K562 (cell line): ENCODE data around the gene LUZP1. TPM values are rescaled to one million over a fixed set of nuclear protein-coding genes. Genes with fewer than 3 reads are reported as not detected.

Experiments
- ATAC-seq: fragments of 200-7000 bp; cut with Tn5 transposase; 3 replicates; pipeline ENCODE4 v1.9.1; 2020; ENCODE audit warnings: moderate library complexity
- BruUV-seq: library from RNA; stranded (reverse); fragments of 400-500 nt; replicated peaks from 2 replicates; lab custom pipeline; 2021; lab: Mats Ljungman, UMichigan
- CTCF ChIA-PET: fragments of 300-600 bp; formaldehyde crosslinking; extraction: SDS; loops from one replicate; lab custom pipeline; 2021; ENCODE audit warnings: low intra/inter-chr PET ratio; lab: Yijun Ruan, JAX
- POLR2A ChIA-PET: fragments of 300-600, 350-650 bp; sonication (Branson Sonifier 250); formaldehyde crosslinking; extraction: SDS; loops from one replicate; lab custom pipeline; 2021; ENCODE audit warnings: antibody characterized with exemption, inconsistent platforms; lab: Yijun Ruan, JAX
- DNase-seq, 4 experiments: peaks; one replicate each; pipeline versions ENCODE4 v3.0.0 to v3.0.0-alpha.2; 2011 to 2018; ENCODE audit warnings: low spot score in 3 of 4, mixed read lengths in 3 of 4; ENCODE audit errors: extremely low read depth in 1 of 4
- FAIRE-seq: peaks from 2 replicates; lab custom pipeline; 2011; peaks lifted over from hg19 to GRCh38; lab: Jason Lieb, UNC
- H2AFZ ChIP-seq: 2 replicates; pipeline ENCODE4 v1.6.0; 2011; ENCODE audit warnings: low read depth, low read length, control low read depth, inconsistent platforms
- H3K27ac ChIP-seq: fragments of 200-600 bp; 3 replicates; pipeline ENCODE4 v1.8.0; 2011; ENCODE audit warnings: low read depth, mild to moderate bottlenecking, control low read depth, inconsistent platforms, low read length, moderate library complexity, mixed read lengths; ENCODE audit errors: extremely low read depth
- H3K27me3 ChIP-seq, 2 experiments: fragments of 300-600 bp in 1 of 2; 2 replicates in 1 of 2; 3 replicates in 1 of 2; pipeline versions ENCODE4 v1.6.0 to v1.8.0; 2011; ENCODE audit warnings: inconsistent platforms in 2 of 2, low read length in 2 of 2, mild to moderate bottlenecking in 1 of 2, mixed read lengths in 1 of 2, moderate library complexity in 1 of 2; ENCODE audit not compliant: control insufficient read depth in 2 of 2, insufficient read depth in 2 of 2
- H3K36me3 ChIP-seq: fragments of 300-600 bp; 3 replicates; pipeline ENCODE4 v1.8.0; 2011; ENCODE audit warnings: mild to moderate bottlenecking, low read length, inconsistent platforms; ENCODE audit not compliant: control insufficient read depth, insufficient read depth
- H3K4me1 ChIP-seq, 2 experiments: fragments of 200-600 bp in 1 of 2; replicated peaks in 1 of 2; 2 replicates in 1 of 2; 3 replicates in 1 of 2; pipeline versions ENCODE4 v1.5.1 to v1.8.0; 2011; ENCODE audit warnings: inconsistent platforms in 2 of 2, low read length in 2 of 2, mild to moderate bottlenecking in 1 of 2, mixed read lengths in 1 of 2, moderate library complexity in 1 of 2; ENCODE audit not compliant: control insufficient read depth in 2 of 2, insufficient read depth in 2 of 2
- H3K4me2 ChIP-seq: 2 replicates; pipeline ENCODE4 v1.6.1; 2011; ENCODE audit warnings: low read length, control low read depth, inconsistent platforms, mixed read lengths; ENCODE audit not compliant: insufficient read depth
- H3K4me3 ChIP-seq: fragments of 200-600 bp; sonication (generic), shearing (Covaris generic); 2 replicates; pipeline ENCODE4 v1.5.1; 2016; ENCODE audit warnings: control low read depth, inconsistent platforms
- H3K79me2 ChIP-seq: fragments of 200-600 bp; 3 replicates; pipeline ENCODE4 v1.8.0; 2011; ENCODE audit warnings: low read length, inconsistent platforms; ENCODE audit not compliant: control insufficient read depth, insufficient read depth
- H3K9ac ChIP-seq, 2 experiments: 2 replicates each; pipeline versions ENCODE4 v1.6.0 to v1.6.1; 2011; ENCODE audit warnings: low read depth in 2 of 2, low read length in 2 of 2, control low read depth in 1 of 2, inconsistent platforms in 1 of 2, mild to moderate bottlenecking in 1 of 2, mixed read lengths in 1 of 2; ENCODE audit not compliant: insufficient read depth in 1 of 2
- H3K9me1 ChIP-seq: one replicate; pipeline ENCODE4 v1.6.0; 2011; ENCODE audit warnings: inconsistent platforms, mild to moderate bottlenecking, low read length, moderate library complexity; ENCODE audit not compliant: control insufficient read depth, insufficient read depth
- H3K9me3 ChIP-seq: replicated peaks from 2 replicates; pipeline ENCODE4 v1.5.1; 2011; ENCODE audit warnings: low read depth, low read length, inconsistent platforms; ENCODE audit not compliant: control insufficient read depth, insufficient read depth
- H4K20me1 ChIP-seq: replicated peaks from 2 replicates; pipeline ENCODE4 v1.6.1; 2011; ENCODE audit warnings: low read length, inconsistent platforms, mixed read lengths; ENCODE audit not compliant: control insufficient read depth, insufficient read depth
- ARID2 ChIP-seq: fragments of 450-650 bp; IDR thresholded peaks from 2 replicates; pipeline ENCODE4 v1.6.1; 2017; ENCODE audit warnings: antibody characterized with exemption, mild to moderate bottlenecking
- MAFK ChIP-seq: IDR thresholded peaks from 2 replicates; pipeline ENCODE4 v1.6.1; 2011; ENCODE audit warnings: low read length, improper control_type of control experiment
- NCOA2 ChIP-seq, 2 experiments: fragments of 450-650 bp; IDR thresholded peaks; 2 replicates each; pipeline ENCODE4 v1.6.1; 2018; ENCODE audit warnings: mild to moderate bottlenecking in 2 of 2, moderate library complexity in 1 of 2; ENCODE audit not compliant: partially characterized antibody in 2 of 2
- NR2F6 ChIP-seq: fragments of 450-650 bp; formaldehyde crosslinking; IDR thresholded peaks from 2 replicates; pipeline ENCODE4 v1.4.0; 2020; ENCODE audit warnings: mild to moderate bottlenecking
- PCBP1 ChIP-seq: fragments of 200-400 bp; formaldehyde crosslinking; IDR thresholded peaks from 2 replicates; pipeline ENCODE4 v1.6.1; 2018; ENCODE audit warnings: mild to moderate bottlenecking, low read depth, low read length; ENCODE audit not compliant: poor library complexity, severe bottlenecking
- ZFP1 ChIP-seq: fragments of 450-650 bp; formaldehyde crosslinking; IDR thresholded peaks from 2 replicates; pipeline ENCODE4 v1.4.0; 2020; ENCODE audit warnings: mild to moderate bottlenecking, mixed read lengths
- ZNF184 ChIP-seq: sonication (generic); formaldehyde crosslinking; IDR thresholded peaks from 2 replicates; pipeline ENCODE4 v1.5.0; 2020; ENCODE audit warnings: missing genetic modification reagents
- WGBS: fragments of 100-300 bp; shearing (Covaris generic); methylation state at CpG from one replicate; pipeline ENCODE4 v1.1.6; 2016; ENCODE audit warnings: low coverage, mixed read lengths; ENCODE audit not compliant: insufficient coverage; ENCODE audit errors: missing lambda C conversion rate; 5-methylcytosine and 5-hydroxymethylcytosine counted together
- in situ Hi-C: fragments of 300-500 bp; cut with MboI; formaldehyde crosslinking; loops from 4 replicates; pipeline ENCODE4 v1.15.0; 2018; ENCODE audit warnings: inconsistent platforms, mixed read lengths
- intact Hi-C: fragments of 100-400 bp; cut with micrococcal nuclease; formaldehyde crosslinking; loops from 2 replicates; pipeline ENCODE4 v1.14.2; 2022
- polyA plus RNA-seq, 8 experiments: library from polyadenylated mRNA; depleted of rRNA in 4 of 8; stranded (reverse) in 5 of 8; unstranded in 3 of 8; fragments of >200 nt; fragmentation: Nextera tagmentation in 2 of 8; fragmentation: Illumina TruSeq in 1 of 8; extraction: Ambion mirVana in 2 of 8; extraction: Trizol in 1 of 8; gene quantifications; 2 replicates each; pipeline versions ENCODE4 v1.2.1 to v1.2.3, GENCODE V29; 2011 to 2014; ENCODE audit warnings: inconsistent platforms in 1 of 8, missing spikeins in 1 of 8
- total RNA-seq, 7 experiments: library from RNA; depleted of rRNA in 6 of 7; stranded (reverse); fragments of >200 nt in 6 of 7; fragmentation: Illumina TruSeq in 2 of 7; extraction: Trizol in 2 of 7; gene quantifications; 2 replicates each; pipeline versions ENCODE4 v1.2.1 to v1.2.3, GENCODE V29; 2011 to 2021; ENCODE audit warnings: low replicate concordance in 1 of 7
- TF ChIP-seq, protein P1 (sequence below): fragments of 250-450 bp; sonication (Bioruptor Pico); IDR thresholded peaks from 2 replicates; pipeline ENCODE4 v1.5.1; 2021; ENCODE audit warnings: mild to moderate bottlenecking
- TF ChIP-seq, protein P2 (sequence below): sonication (generic); formaldehyde crosslinking; IDR thresholded peaks from 2 replicates; pipeline ENCODE4 v1.8.0; 2022; ENCODE audit warnings: mild to moderate bottlenecking, low read depth, missing genetic modification reagents

The LUZP1 gene
- total and polyA plus RNA-seq, 9 of the 15 experiments (the other 6 are each of a cell fraction or from before 2014, with no cell fraction given), result 6.5 to 19.1 (median 12.4) TPM

DNA sequence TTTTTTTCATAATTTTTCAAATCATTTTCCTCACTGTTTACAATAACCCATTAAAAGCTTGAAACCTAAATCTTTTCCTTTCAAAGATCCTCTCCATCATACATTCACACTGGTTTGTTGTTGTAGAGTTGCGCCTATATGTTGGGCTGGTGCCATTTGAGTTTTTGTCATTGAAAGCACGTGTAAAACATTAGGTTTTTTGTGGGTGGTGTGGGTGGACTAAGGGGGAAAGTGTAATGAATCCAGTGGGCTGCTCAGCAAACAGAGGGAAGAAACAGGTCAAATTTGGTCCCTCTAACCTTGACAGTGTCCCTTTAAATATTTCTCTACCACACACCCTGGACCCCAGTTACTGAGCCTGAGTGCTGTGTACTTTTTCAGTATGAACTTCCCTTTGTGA, 102.6 kb downstream of the LUZP1 start:
- BruUV-seq, result no TSS peak

DNA sequence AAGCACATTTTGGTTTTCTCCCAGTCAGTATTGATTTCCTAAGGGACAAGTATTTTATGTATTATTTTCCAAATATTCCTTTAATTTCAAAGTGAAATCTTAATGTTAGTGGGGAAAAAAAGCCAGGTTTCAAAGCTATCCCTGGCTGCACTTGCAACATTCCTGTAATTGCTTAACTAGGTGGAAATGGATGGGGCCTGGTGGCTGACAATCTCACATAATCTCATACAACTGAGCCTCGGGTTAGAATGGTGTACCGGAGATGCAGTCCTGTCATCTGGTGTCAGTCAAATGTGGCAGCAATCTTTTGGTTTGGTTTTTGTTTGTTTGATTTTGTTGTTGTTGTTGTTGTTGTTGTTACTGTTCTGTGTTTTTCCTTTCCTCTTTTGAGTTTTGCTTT, 103.3 kb downstream of the LUZP1 start:
- no peak for ATAC-seq
- no peaks in the 10 kb centered on the region for H3K27me3 ChIP-seq
- POLR2A ChIA-PET, result no interaction called here
- no peaks in the 10 kb centered on the region for H3K9me1 ChIP-seq
- H2AFZ ChIP-seq, result no peak overlapping the region
- intact Hi-C loops (no loop called here), in situ Hi-C loops (no loop called here)
- CTCF ChIA-PET, result no interaction called here
- no peak overlapping the region for H3K4me3 ChIP-seq
- no peak overlapping the region for H3K4me2 ChIP-seq
- H3K27ac ChIP-seq, result no peak overlapping the region
- no peaks in the 10 kb centered on the region; the same call in 2 of the 3 replicates for H3K79me2 ChIP-seq
- DNase-seq, result no peak
- H3K9me3 ChIP-seq, result no peaks in the 10 kb centered on the region
- no peaks in the 10 kb centered on the region for H4K20me1 ChIP-seq
- peaks cover 95% of the 10 kb centered on the region for H3K36me3 ChIP-seq
- BruUV-seq, result no TSS peak
- H3K9ac ChIP-seq, result no peak overlapping the region
- WGBS, result 98% methylated on average over 2 of the region's 2 CpGs
- FAIRE-seq, result no peak
- no peaks in the 10 kb centered on the region for H3K4me1 ChIP-seq
- no peak for TF ChIP-seq ARID2
- TF ChIP-seq NCOA2 (IDR thresholded peaks at IDR 0.05; ENCODE audit: partially characterized antibody in 2 of 2), result no peak
- no peak for TF ChIP-seq NR2F6 (CRISPR knock-in tag)
- TF ChIP-seq MAFK, result no peak
- TF ChIP-seq, protein P1, sequence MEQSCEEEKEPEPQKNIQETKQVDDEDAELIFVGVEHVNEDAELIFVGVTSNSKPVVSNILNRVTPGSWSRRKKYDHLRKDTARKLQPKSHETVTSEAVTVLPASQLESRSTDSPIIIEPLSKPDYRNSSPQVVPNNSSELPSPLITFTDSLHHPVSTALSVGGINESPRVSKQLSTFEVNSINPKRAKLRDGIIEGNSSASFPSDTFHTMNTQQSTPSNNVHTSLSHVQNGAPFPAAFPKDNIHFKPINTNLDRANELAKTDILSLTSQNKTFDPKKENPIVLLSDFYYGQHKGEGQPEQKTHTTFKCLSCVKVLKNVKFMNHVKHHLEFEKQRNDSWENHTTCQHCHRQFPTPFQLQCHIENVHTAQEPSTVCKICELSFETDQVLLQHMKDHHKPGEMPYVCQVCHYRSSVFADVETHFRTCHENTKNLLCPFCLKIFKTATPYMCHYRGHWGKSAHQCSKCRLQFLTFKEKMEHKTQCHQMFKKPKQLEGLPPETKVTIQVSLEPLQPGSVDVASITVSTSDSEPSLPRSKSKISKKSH (CRISPR knock-in tag), result no peak
- no peak for TF ChIP-seq ZNF184 (CRISPR knock-in tag)
- TF ChIP-seq PCBP1, result no peak

More for the DNA sequence above, 102.6 kb downstream of the LUZP1 start:
- ATAC-seq (no peak), FAIRE-seq (no peak), DNase-seq (no peak)
- no peaks in the 10 kb centered on the region for H3K9me1 ChIP-seq
- intact Hi-C loops, result no loop called here
- WGBS, result 93% methylated on average over 2 of the region's 2 CpGs
- ChIA-PET CTCF (no interaction called here), POLR2A (interaction anchor here (1.0 kb wide), 1 partner anchor 9 kb away, joined by 3 read pairs; no protein-coding TSS in a partner anchor)
- H3K27me3 ChIP-seq, result no peaks in the 10 kb centered on the region
- H3K79me2 ChIP-seq, result no peaks in the 10 kb centered on the region; the same call in 2 of the 3 replicates
- no peak overlapping the region for H3K4me3 ChIP-seq
- in situ Hi-C loops, result no loop called here
- H3K9ac ChIP-seq, result no peak overlapping the region
- no peaks in the 10 kb centered on the region for H3K9me3 ChIP-seq
- peaks cover 93% of the 10 kb centered on the region for H3K36me3 ChIP-seq
- no peak overlapping the region for H2AFZ ChIP-seq
- H3K4me1 ChIP-seq, result no peaks in the 10 kb centered on the region
- H3K4me2 ChIP-seq, result no peak overlapping the region
- TF ChIP-seq, protein P2, sequence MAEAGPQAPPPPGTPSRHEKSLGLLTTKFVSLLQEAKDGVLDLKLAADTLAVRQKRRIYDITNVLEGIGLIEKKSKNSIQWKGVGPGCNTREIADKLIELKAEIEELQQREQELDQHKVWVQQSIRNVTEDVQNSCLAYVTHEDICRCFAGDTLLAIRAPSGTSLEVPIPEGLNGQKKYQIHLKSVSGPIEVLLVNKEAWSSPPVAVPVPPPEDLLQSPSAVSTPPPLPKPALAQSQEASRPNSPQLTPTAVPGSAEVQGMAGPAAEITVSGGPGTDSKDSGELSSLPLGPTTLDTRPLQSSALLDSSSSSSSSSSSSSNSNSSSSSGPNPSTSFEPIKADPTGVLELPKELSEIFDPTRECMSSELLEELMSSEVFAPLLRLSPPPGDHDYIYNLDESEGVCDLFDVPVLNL, result no peak
- no peak for TF ChIP-seq ZFP1 (CRISPR knock-in tag)
- H3K27ac ChIP-seq, result no peak overlapping the region
- H4K20me1 ChIP-seq, result no peaks in the 10 kb centered on the region
